IMR-90 (cell line): Measurements from ENCODE around the gene CD68. TPM values are rescaled to one million over a fixed set of nuclear protein-coding genes. Genes with fewer than 3 reads are reported as not detected.

Experiments
- ATAC-seq: fragments of 200-7000 bp; cut with Tn5 transposase; 2 replicates; pipeline ENCODE4 v1.9.1; 2020; ENCODE audit warnings: low read depth, mild to moderate bottlenecking, moderate library complexity
- BruUV-seq: library from RNA; stranded (reverse); fragments of 400-500 nt; replicated peaks from 2 replicates; lab custom pipeline; 2021; lab: Mats Ljungman, UMichigan
- CTCF ChIA-PET: fragments of 300-600 bp; formaldehyde crosslinking; extraction: SDS; loops from one replicate; lab custom pipeline; 2021; ENCODE audit warnings: antibody characterized with exemption; lab: Yijun Ruan, JAX
- POLR2A ChIA-PET: fragments of 300-600 bp; sonication (Branson Sonifier 250); formaldehyde crosslinking; loops from one replicate; lab custom pipeline; 2022; ENCODE audit warnings: antibody characterized with exemption; ENCODE audit not compliant: unreplicated experiment; lab: Charles Lee
- DNase-seq: peaks from one replicate; pipeline ENCODE4 v3.0.0; 2013
- H2AFZ ChIP-seq: replicated peaks from 2 replicates; pipeline ENCODE3; 2013; ENCODE audit warnings: low read length, mild to moderate bottlenecking; ENCODE audit not compliant: poor library complexity
- H2AK5ac ChIP-seq: 2 replicates; pipeline ENCODE4 v1.6.1; 2013; ENCODE audit warnings: low read depth, low read length, inconsistent platforms
- H2AK9ac ChIP-seq: replicated peaks from 2 replicates; pipeline ENCODE3; 2013; ENCODE audit warnings: mild to moderate bottlenecking, low read depth, low read length, moderate library complexity; ENCODE audit not compliant: poor library complexity
- H2BK120ac ChIP-seq: 2 replicates; pipeline ENCODE4 v1.6.1; 2013; ENCODE audit warnings: low read depth, low read length, inconsistent platforms
- H2BK15ac ChIP-seq: 3 replicates; pipeline ENCODE4 v1.6.1; 2013; ENCODE audit warnings: low read depth, low read length, inconsistent platforms
- H2BK20ac ChIP-seq: 2 replicates; pipeline ENCODE4 v1.6.1; 2013; ENCODE audit warnings: low read depth, mild to moderate bottlenecking, inconsistent platforms, low read length, moderate library complexity
- H2BK5ac ChIP-seq: 2 replicates; pipeline ENCODE4 v1.6.1; 2013; ENCODE audit warnings: mild to moderate bottlenecking, low read depth, low read length, inconsistent platforms; ENCODE audit not compliant: poor library complexity, severe bottlenecking
- H3K14ac ChIP-seq: replicated peaks from 2 replicates; pipeline ENCODE4 v1.6.1; 2013; ENCODE audit warnings: low read depth, low read length, inconsistent platforms
- H3K18ac ChIP-seq: 2 replicates; pipeline ENCODE4 v1.6.1; 2013; ENCODE audit warnings: low read depth, low read length, control low read depth
- H3K23ac ChIP-seq: 2 replicates; pipeline ENCODE4 v1.6.1; 2013; ENCODE audit warnings: low read depth, low read length, inconsistent platforms
- H3K27ac ChIP-seq: 2 replicates; pipeline ENCODE4 v1.5.1; 2013; ENCODE audit warnings: mild to moderate bottlenecking, control low read depth, low read length; ENCODE audit not compliant: insufficient read depth
- H3K27me3 ChIP-seq: 2 replicates; pipeline ENCODE4 v1.6.1; 2013; ENCODE audit warnings: low read length; ENCODE audit not compliant: control insufficient read depth, insufficient read depth
- H3K36me3 ChIP-seq: 2 replicates; pipeline ENCODE4 v1.6.1; 2013; ENCODE audit warnings: low read length, mixed read lengths; ENCODE audit not compliant: control insufficient read depth, insufficient read depth
- H3K4ac ChIP-seq: 2 replicates; pipeline ENCODE4 v1.6.1; 2013; ENCODE audit warnings: low read depth, low read length, inconsistent platforms
- H3K4me1 ChIP-seq: 2 replicates; pipeline ENCODE4 v1.6.1; 2013; ENCODE audit warnings: low read length, mixed read lengths; ENCODE audit not compliant: control insufficient read depth, insufficient read depth
- H3K4me2 ChIP-seq: 2 replicates; pipeline ENCODE4 v1.6.1; 2013; ENCODE audit warnings: low read depth, mild to moderate bottlenecking, control low read depth, low read length, moderate library complexity
- H3K4me3 ChIP-seq: 2 replicates; pipeline ENCODE4 v1.5.1; 2013; ENCODE audit warnings: low read depth, mild to moderate bottlenecking, control low read depth, low read length, moderate library complexity; ENCODE audit not compliant: insufficient read depth
- H3K56ac ChIP-seq: 2 replicates; pipeline ENCODE4 v1.6.1; 2013; ENCODE audit warnings: low read length, inconsistent platforms; ENCODE audit not compliant: insufficient read depth; ENCODE audit errors: extremely low read depth
- H3K79me1 ChIP-seq, 2 experiments: 2 replicates each; pipeline ENCODE4 v1.6.1; 2013; ENCODE audit warnings: low read length in 2 of 2, inconsistent platforms in 1 of 2, low read depth in 1 of 2
- H3K9ac ChIP-seq: 2 replicates; pipeline ENCODE4 v1.6.1; 2013; ENCODE audit warnings: low read depth, low read length, control low read depth
- H3K9me1 ChIP-seq: 2 replicates; pipeline ENCODE4 v1.6.1; 2013; ENCODE audit warnings: low read length, inconsistent platforms; ENCODE audit not compliant: insufficient read depth
- H3K9me3 ChIP-seq: 2 replicates; pipeline ENCODE4 v1.6.1; 2013; ENCODE audit warnings: low read length; ENCODE audit not compliant: control insufficient read depth, insufficient read depth
- H4K20me1 ChIP-seq: 2 replicates; pipeline ENCODE4 v1.6.1; 2013; ENCODE audit warnings: low read length, inconsistent platforms; ENCODE audit not compliant: insufficient read depth
- H4K5ac ChIP-seq: 2 replicates; pipeline ENCODE4 v1.6.1; 2013; ENCODE audit warnings: mild to moderate bottlenecking, low read depth, low read length, control low read depth
- H4K8ac ChIP-seq, 2 experiments: 2 replicates each; pipeline ENCODE4 v1.6.1; 2013; ENCODE audit warnings: low read depth in 2 of 2, low read length in 2 of 2, control low read depth in 1 of 2, inconsistent platforms in 1 of 2
- H4K91ac ChIP-seq: 2 replicates; pipeline ENCODE4 v1.6.1; 2013; ENCODE audit warnings: low read depth, low read length, inconsistent platforms; ENCODE audit not compliant: insufficient read depth
- BHLHE40 ChIP-seq: fragments of 150-350 bp; IDR thresholded peaks from 2 replicates; pipeline ENCODE4 v1.6.1; 2016; ENCODE audit warnings: mild to moderate bottlenecking, low read depth, low read length
- CEBPB ChIP-seq: IDR thresholded peaks from 2 replicates; pipeline ENCODE4 v1.6.1; 2012; ENCODE audit warnings: low read depth, low read length, improper control_type of control experiment
- CHD1 ChIP-seq: IDR thresholded peaks from 2 replicates; pipeline ENCODE4 v1.6.1; 2012; ENCODE audit warnings: low read depth, low read length, improper control_type of control experiment
- FOS ChIP-seq: fragments of 150-350 bp; IDR thresholded peaks from 2 replicates; pipeline ENCODE4 v1.6.1; 2016; ENCODE audit warnings: low read depth, low read length
- MAFK ChIP-seq: IDR thresholded peaks from 2 replicates; pipeline ENCODE4 v1.6.1; 2012; ENCODE audit warnings: low read depth, low read length, improper control_type of control experiment
- MAZ ChIP-seq: IDR thresholded peaks from 2 replicates; pipeline ENCODE4 v1.6.1; 2012; ENCODE audit warnings: low read depth, mild to moderate bottlenecking, low read length, improper control_type of control experiment, moderate library complexity, borderline replicate concordance
- MXI1 ChIP-seq: IDR thresholded peaks from 2 replicates; pipeline ENCODE4 v1.6.1; 2012; ENCODE audit warnings: low read depth, mild to moderate bottlenecking, low read length, moderate library complexity, borderline replicate concordance
- NFE2L2 ChIP-seq: fragments of 150-350 bp; IDR thresholded peaks from 2 replicates; pipeline ENCODE4 v1.6.1; 2016; ENCODE audit warnings: low read depth, mild to moderate bottlenecking, low read length
- RAD21 ChIP-seq: IDR thresholded peaks from 2 replicates; pipeline ENCODE4 v1.6.1; 2012; ENCODE audit warnings: low read length, improper control_type of control experiment
- RCOR1 ChIP-seq: IDR thresholded peaks from 2 replicates; pipeline ENCODE4 v1.6.1; 2012; ENCODE audit warnings: mild to moderate bottlenecking, low read length, improper control_type of control experiment; ENCODE audit not compliant: insufficient replicate concordance
- RFX5 ChIP-seq: IDR thresholded peaks from 2 replicates; pipeline ENCODE4 v1.8.0; 2012; ENCODE audit warnings: low read depth, mild to moderate bottlenecking, low read length, moderate library complexity
- SMC3 ChIP-seq: fragments of 150-350 bp; IDR thresholded peaks from 2 replicates; pipeline ENCODE4 v1.6.1; 2016; ENCODE audit warnings: low read depth, mild to moderate bottlenecking, antibody characterized with exemption, low read length, moderate library complexity
- USF2 ChIP-seq: fragments of 150-350 bp; IDR thresholded peaks from 2 replicates; pipeline ENCODE4 v1.6.1; 2017; ENCODE audit warnings: mild to moderate bottlenecking, antibody characterized with exemption, low read length, low read depth
- WGBS, 2 experiments: methylation state at CpG; one replicate each; pipeline versions ENCODE4 v1.1.5 to v1.1.7; 2013; ENCODE audit warnings: missing lambda C conversion rate in 2 of 2; ENCODE audit not compliant: insufficient read length in 1 of 2; ENCODE audit errors: extremely low coverage in 2 of 2; 5-methylcytosine and 5-hydroxymethylcytosine counted together
- dilution Hi-C: fragments of 300-500 bp; cut with HindIII; formaldehyde crosslinking; loops from one replicate; pipeline ENCODE4 v1.14.3; 2018; ENCODE audit warnings: low sequenced_read_pairs; ENCODE audit not compliant: unreplicated experiment
- in situ Hi-C: fragments of 300-500 bp; cut with MboI; formaldehyde crosslinking; loops from 3 replicates; pipeline ENCODE4 v1.14.3; 2019; ENCODE audit warnings: low sequenced_read_pairs, inconsistent platforms, mixed read lengths
- intact Hi-C: fragments of 100-400 bp; cut with micrococcal nuclease; formaldehyde crosslinking; loops from 2 replicates; pipeline ENCODE4 v1.10.0; 2022
- polyA plus RNA-seq, 3 experiments: library from polyadenylated mRNA; depleted of rRNA; stranded (reverse); fragments of >200 nt; gene quantifications; 2 replicates each; pipeline ENCODE4 v1.2.3, GENCODE V29; 2012; ENCODE audit warnings: low replicate concordance in 1 of 3
- total RNA-seq: library from RNA; depleted of rRNA; stranded (reverse); fragments of >200 nt; gene quantifications from 2 replicates; pipeline ENCODE4 v1.2.3, GENCODE V29; 2012
- TF ChIP-seq, protein P1 (sequence below): conservative IDR thresholded peaks from 2 replicates; pipeline ENCODE4 v1.5.1; 2012; ENCODE audit warnings: mild to moderate bottlenecking, low read depth, low read length, improper control_type of control experiment
- TF ChIP-seq, protein P2 (sequence below): fragments of 150-350 bp; IDR thresholded peaks from 2 replicates; pipeline ENCODE4 v1.6.1; 2016; ENCODE audit warnings: low read depth, mild to moderate bottlenecking, low read length, moderate library complexity, borderline replicate concordance

The CD68 gene
- total and polyA plus RNA-seq, 2 of the 4 experiments (the other 2 are of a cell fraction), result 16.0 to 43.1 TPM

- Histone ChIP-seq H3K56ac (no peak overlapping the region), H3K4ac (no peak overlapping the region), H3K79me1 (no peaks in the 10 kb centered on the region), H2AFZ (no peak overlapping the region), H3K9me3 (peaks cover 16% of the 10 kb centered on the region), H3K9me1 (no peaks in the 10 kb centered on the region), H2BK120ac (no peak overlapping the region), H3K18ac (no peak overlapping the region), H4K91ac (no peak overlapping the region), H2AK9ac (no peak overlapping the region), H3K4me3 (no peak overlapping the region), H3K4me1 (no peaks in the 10 kb centered on the region), H4K20me1 (no peaks in the 10 kb centered on the region), H3K23ac (no peak overlapping the region), H2BK5ac (no peak overlapping the region), H3K36me3 (no peaks in the 10 kb centered on the region), H3K9ac (no peak overlapping the region), H3K14ac (no peak overlapping the region), H2AK5ac (no peak overlapping the region), H4K8ac (no peak overlapping the region), H3K27ac (no peak overlapping the region), H3K4me2 (no peak overlapping the region), H4K5ac (no peak overlapping the region), H3K27me3 (peaks cover 8% of the 10 kb centered on the region), H2BK15ac (no peak overlapping the region), H2BK20ac (no peak overlapping the region)
- no peak for DNase-seq
- ChIA-PET POLR2A (no interaction called here), CTCF (no interaction called here)
- BruUV-seq, result no TSS peak
- no peak for ATAC-seq
- dilution Hi-C loops (no loop called here), intact Hi-C loops (no loop called here), in situ Hi-C loops (loop anchor here (25.0 kb wide), 1 partner anchor 476 kb away; no protein-coding TSS in a partner anchor)
- no CpG with 5 or more reads among the region's 3 CpGs for WGBS, 2 experiments
- TF ChIP-seq, protein P1, sequence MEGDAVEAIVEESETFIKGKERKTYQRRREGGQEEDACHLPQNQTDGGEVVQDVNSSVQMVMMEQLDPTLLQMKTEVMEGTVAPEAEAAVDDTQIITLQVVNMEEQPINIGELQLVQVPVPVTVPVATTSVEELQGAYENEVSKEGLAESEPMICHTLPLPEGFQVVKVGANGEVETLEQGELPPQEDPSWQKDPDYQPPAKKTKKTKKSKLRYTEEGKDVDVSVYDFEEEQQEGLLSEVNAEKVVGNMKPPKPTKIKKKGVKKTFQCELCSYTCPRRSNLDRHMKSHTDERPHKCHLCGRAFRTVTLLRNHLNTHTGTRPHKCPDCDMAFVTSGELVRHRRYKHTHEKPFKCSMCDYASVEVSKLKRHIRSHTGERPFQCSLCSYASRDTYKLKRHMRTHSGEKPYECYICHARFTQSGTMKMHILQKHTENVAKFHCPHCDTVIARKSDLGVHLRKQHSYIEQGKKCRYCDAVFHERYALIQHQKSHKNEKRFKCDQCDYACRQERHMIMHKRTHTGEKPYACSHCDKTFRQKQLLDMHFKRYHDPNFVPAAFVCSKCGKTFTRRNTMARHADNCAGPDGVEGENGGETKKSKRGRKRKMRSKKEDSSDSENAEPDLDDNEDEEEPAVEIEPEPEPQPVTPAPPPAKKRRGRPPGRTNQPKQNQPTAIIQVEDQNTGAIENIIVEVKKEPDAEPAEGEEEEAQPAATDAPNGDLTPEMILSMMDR, result no peak
- no peak for TF ChIP-seq CEBPB
- TF ChIP-seq CHD1, result no peak
- no peak for TF ChIP-seq BHLHE40
- TF ChIP-seq RFX5, result no peak
- TF ChIP-seq USF2, result no peak
- TF ChIP-seq SMC3, result no peak
- no peak for TF ChIP-seq MXI1
- TF ChIP-seq RCOR1, result no peak
- TF ChIP-seq MAZ, result no peak
- TF ChIP-seq FOS, result no peak
- TF ChIP-seq RAD21, result no peak
- TF ChIP-seq, protein P2, sequence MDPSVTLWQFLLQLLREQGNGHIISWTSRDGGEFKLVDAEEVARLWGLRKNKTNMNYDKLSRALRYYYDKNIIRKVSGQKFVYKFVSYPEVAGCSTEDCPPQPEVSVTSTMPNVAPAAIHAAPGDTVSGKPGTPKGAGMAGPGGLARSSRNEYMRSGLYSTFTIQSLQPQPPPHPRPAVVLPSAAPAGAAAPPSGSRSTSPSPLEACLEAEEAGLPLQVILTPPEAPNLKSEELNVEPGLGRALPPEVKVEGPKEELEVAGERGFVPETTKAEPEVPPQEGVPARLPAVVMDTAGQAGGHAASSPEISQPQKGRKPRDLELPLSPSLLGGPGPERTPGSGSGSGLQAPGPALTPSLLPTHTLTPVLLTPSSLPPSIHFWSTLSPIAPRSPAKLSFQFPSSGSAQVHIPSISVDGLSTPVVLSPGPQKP, result no peak
- no peak for TF ChIP-seq NFE2L2
- TF ChIP-seq MAFK, result no peak
These were observed 41.4 kb upstream of the CD68 start for GRCh38 chr17:7538050-7538449.
